HG03457 (cell line): Measurements from ENCODE around the gene OR13G1.
"Not testable (repeated sequence)": the region's sequence is repeated elsewhere in the genome, so short reads cannot be mapped to it uniquely, and the experiment has no call there.

Experiments
- ATAC-seq: cut with Tn5 transposase; IDR thresholded peaks from one replicate; pipeline ENCODE4 v1.9.1; 2021; ENCODE audit warnings: moderate number of reproducible peaks; ENCODE audit not compliant: unreplicated experiment

The OR13G1 gene

DNA sequence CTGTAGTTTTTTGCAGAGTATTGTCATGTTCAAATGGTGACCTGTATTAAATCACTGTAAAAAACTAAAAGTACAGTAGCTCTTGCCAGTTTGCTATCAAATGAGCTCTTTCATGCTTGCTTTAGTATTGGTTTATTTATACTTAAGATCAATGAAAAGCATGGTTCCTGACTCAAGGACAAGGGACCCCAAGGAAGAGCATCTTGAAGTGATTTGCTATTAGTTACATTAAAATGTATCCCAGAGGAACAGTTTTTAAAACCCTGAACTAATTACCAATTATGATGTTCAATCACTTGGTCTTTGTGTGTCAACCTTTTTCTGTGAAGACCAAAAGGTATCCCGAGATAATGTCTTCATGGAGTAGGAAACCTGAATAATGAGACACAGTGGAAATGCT, at the start of gene OR13G1:
Gene OR13G1, minus strand, starts transcription at position 101 of the 400 bp plus-strand sequence. CDS start 6,698 bp downstream, outside the sequence.
- no peak for ATAC-seq

GRCh38 chr1:247721222-247721621, 41.7 kb upstream of the OR13G1 start:
- no peak for ATAC-seq

DNA sequence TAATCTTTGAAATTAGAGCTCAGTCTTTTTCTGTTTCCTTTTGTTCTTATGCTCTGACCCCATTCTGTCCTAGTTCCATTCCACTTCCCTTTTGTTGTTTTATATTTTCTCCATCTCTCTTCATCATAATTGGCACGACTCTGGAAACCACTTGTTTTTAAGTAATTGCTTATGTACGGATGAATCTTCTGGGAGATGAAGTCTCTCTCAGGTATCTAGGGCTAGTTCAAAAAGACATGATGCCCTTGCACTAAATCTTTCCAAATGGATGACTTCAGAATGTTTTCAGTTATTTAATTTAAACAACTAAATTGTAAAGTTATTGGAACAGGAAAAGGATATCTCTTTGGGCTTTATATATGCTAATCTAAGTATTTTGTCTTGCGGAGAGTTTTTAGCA, 37.0 kb upstream of the OR13G1 start, which contains the start of gene OR6F1:
Gene OR6F1, minus strand, starts transcription at position 101 of the 400 bp plus-strand sequence. CDS start 3,891 bp downstream, outside the sequence.
- ATAC-seq: no peak

- ATAC-seq: no peak
These were observed 34.2 kb upstream of the OR13G1 start for GRCh38 chr1:247713753-247714152.

DNA sequence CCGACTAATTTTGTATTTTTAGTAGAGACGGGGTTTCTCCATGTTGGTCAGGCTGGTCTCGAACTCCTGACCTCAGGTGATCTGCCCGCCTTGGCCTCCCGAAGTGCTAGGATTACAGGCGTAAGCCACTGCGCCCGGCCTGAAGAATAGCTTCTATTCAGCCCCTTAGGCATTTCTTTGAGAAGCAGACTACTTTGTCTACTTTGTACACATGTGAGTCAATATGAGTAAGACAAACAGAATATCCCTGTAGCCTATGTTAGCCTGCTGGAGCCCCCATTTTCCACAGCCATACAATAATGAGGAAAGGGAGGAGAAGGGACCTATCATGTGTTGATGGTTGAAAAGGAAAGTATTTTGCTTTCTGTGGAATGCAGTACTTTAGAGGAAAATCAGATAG, 31.1 kb upstream of the OR13G1 start:
- not testable (repeated sequence) for ATAC-seq

DNA sequence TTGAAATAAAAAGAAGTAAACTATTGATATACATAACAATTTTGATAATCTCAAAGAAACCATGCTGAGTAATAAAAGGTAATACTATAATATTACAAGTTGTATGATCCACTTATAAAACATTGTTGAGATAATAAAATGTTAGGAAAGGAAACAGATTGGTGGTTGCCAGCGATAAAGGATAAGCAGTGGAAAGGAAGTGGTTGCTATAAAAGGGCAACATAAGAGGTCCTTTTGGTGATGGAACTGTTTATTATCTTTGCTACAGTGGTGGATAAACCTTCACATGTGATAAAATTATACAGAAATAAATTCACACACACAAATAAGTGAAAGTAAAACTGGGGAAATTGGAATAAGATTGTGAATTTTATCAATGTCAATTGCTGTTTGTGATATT, 21.8 kb upstream of the OR13G1 start:
- no peak for ATAC-seq

- ATAC-seq: peak; percentile 65
These were observed 1.9 kb upstream of the OR13G1 start for GRCh38 chr1:247681288-247681897.

DNA sequence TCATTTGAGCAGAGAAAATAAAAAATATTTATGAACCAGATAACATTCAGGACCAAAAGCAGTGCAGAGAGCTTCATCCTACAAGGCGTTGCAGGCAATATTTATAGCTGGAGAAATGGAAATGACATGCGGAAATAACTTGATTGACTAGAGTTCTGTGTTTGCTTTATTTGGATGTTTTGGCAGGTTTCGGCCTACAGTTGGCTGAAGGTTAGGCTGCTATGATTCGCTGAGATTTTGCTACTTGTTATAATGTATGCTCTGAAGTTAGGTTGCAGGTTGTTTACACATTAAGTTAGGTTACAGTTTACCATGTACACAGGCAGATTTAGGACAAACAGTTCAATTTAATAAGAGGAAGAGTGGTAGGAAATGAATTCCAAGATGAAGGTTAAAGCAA, 632 bp upstream of the OR13G1 start:
- no peak for ATAC-seq

GRCh38 chr1:247669225-247669624, 10.3 kb downstream of the OR13G1 start:
- no peak for ATAC-seq

- ATAC-seq: no peak
These were observed 23.2 kb downstream of the OR13G1 start for GRCh38 chr1:247656221-247656875.

- ATAC-seq: no peak
These were observed 26.5 kb downstream of the OR13G1 start for GRCh38 chr1:247653040-247653439.

- no peak for ATAC-seq
These were observed 31.7 kb downstream of the OR13G1 start for GRCh38 chr1:247647864-247648263.

- ATAC-seq: no peak
These were observed 32.7 kb downstream of the OR13G1 start for GRCh38 chr1:247646867-247647266.

DNA sequence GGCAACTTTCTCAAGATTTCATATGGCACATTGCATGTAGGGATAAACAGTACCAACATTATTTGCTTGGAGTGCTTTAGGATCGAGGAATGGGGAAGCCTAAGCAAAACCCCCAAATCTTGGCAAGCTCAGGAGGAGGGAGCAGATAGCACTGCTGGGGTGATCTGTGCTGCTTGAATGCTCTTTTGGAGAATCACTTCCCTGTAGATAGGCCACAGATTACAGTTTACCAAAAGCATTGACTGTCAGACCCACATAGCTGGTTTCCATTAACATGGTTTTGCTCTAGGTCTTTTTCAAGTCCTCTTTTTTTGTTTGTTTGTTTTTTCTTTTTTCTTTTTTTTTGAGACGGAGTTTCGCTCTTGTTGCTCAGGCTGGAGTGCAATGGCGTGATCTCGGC, 36.8 kb downstream of the OR13G1 start:
- no peak for ATAC-seq

- no peak for ATAC-seq
These were observed 40.1 kb downstream of the OR13G1 start for GRCh38 chr1:247639381-247639981.

GRCh38 chr1:247638781-247639180, 40.8 kb downstream of the OR13G1 start:
- no peak for ATAC-seq

DNA sequence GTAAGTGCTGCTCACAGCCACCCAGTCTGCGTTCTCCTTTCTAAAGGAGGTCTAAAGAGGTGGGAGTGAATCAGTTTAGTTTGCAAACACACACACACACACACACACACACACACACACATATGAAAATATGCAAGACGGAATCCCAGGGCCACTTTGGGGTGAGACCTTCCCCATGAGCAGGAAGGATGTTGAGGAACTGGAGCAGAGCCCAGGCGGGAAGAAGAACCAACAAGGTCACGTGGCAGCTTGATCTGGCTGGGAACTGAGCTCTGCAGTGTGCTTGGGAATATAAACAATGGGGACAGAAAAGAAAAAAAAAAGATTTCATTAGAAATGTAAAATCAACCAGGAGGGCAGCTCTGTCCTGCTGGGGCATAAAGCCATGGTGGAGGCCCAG, 41.5 kb downstream of the OR13G1 start:
- ATAC-seq: no peak

- ATAC-seq: no peak
These were observed 51.6 kb downstream of the OR13G1 start for GRCh38 chr1:247627951-247628350.
